ENCODE results near the gene ADCY4. TPM values are rescaled to one million over a fixed set of nuclear protein-coding genes. Genes with fewer than 3 reads are reported as not detected.

The ADCY4 gene
- total and polyA plus RNA-seq, 2 of the 13 experiments (the other 11 are each of a cell fraction or from before 2014, with no cell fraction given), result 0.03 TPM; not detected in 1

DNA sequence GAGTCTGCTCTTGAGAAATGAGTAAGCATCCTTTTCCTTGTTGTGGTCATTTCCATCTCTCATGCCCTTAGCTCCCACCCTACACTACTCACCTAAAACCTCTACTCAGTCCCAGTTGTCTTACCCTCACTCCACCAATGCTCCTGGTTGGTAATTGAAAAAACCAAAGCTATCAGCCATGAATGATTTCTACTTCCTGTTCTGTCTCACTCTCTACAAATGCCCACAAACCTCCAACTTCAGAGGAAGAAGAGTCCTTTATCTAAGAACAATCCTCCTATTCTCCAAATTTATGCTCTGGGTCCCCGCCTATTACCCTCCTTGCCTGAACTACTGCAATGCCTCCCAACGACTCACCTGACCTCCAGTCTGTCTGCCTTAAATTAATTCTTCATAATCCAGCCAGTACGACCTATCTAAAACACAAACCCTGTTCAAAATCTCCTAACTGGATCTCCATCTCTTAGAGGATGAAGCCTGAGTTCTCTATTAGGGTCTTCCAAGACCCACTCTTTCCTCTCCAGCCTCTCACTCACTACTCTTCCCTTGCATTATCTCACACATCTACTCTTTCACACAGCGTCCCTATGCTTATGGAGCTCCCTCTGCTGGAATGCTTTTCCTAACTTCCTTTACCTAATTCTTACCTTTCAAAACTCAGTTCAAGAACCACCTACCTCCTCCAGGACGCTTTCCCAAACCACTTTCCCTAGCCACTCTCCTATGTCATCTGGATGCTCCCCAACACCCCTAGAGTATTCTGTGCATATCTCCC, 37.5 kb downstream of the ADCY4 start (continued):
- TF ChIP-seq RFXAP (CRISPR knock-in tag; IDR thresholded peaks at IDR 0.05; ENCODE audit: borderline replicate concordance) (no peak), KDM4B (CRISPR knock-in tag; IDR thresholded peaks at IDR 0.05) (no peak; the same call in 1 of the 2 replicates), ZNF335 (CRISPR knock-in tag; IDR thresholded peaks at IDR 0.05) (no peak), HMG20B (CRISPR knock-in tag; conservative IDR thresholded peaks at IDR 0.05) (no peak), ARID2 (CRISPR knock-in tag; IDR thresholded peaks at IDR 0.05; ENCODE audit: borderline replicate concordance) (no peak), NPAS2 (CRISPR knock-in tag; IDR thresholded peaks at IDR 0.05; ENCODE audit: borderline replicate concordance) (no peak), HOXA5 (CRISPR knock-in tag; IDR thresholded peaks at IDR 0.05) (0 out of 2 replicates have a peak, but pooled peaks have one; percentile 77), NCOA2 (CRISPR knock-in tag; IDR thresholded peaks at IDR 0.05) (peak; percentile 33; the same call in 1 of the 2 replicates), ZMYM4 (CRISPR knock-in tag; IDR thresholded peaks at IDR 0.05) (peak; percentile 34; the same call in 1 of the 2 replicates), MEF2D (CRISPR knock-in tag; IDR thresholded peaks at IDR 0.05) (no peak), IKZF4 (CRISPR knock-in tag; IDR thresholded peaks at IDR 0.05; ENCODE audit: borderline replicate concordance, low read depth, not compliant biosample characterization) (no peak), CENPT (CRISPR knock-in tag; IDR thresholded peaks at IDR 0.05; ENCODE audit: low read depth) (no peak), SMAD3 (CRISPR knock-in tag; IDR thresholded peaks at IDR 0.05) (0 out of 2 replicates have a peak, but pooled peaks have one; percentile 19), ZSCAN21 (CRISPR knock-in tag; IDR thresholded peaks at IDR 0.05; ENCODE audit: borderline replicate concordance) (no peak), ZNF878 (CRISPR knock-in tag; IDR thresholded peaks at IDR 0.05) (no peak), ZNF446 (CRISPR knock-in tag; IDR thresholded peaks at IDR 0.05) (no peak), SMC3 (IDR thresholded peaks at IDR 0.05; ENCODE audit: low read length) (peak; percentile 94)
- TF ChIP-seq, protein P1, sequence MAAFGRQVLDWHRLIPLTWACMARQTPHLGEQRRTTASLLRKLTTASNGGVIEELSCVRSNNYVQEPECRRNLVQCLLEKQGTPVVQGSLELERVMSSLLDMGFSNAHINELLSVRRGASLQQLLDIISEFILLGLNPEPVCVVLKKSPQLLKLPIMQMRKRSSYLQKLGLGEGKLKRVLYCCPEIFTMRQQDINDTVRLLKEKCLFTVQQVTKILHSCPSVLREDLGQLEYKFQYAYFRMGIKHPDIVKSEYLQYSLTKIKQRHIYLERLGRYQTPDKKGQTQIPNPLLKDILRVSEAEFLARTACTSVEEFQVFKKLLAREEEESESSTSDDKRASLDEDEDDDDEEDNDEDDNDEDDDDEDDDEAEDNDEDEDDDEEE (CRISPR knock-in tag; IDR thresholded peaks at IDR 0.05), result no peak; the same call in 1 of the 2 replicates
- TF ChIP-seq, protein P2, sequence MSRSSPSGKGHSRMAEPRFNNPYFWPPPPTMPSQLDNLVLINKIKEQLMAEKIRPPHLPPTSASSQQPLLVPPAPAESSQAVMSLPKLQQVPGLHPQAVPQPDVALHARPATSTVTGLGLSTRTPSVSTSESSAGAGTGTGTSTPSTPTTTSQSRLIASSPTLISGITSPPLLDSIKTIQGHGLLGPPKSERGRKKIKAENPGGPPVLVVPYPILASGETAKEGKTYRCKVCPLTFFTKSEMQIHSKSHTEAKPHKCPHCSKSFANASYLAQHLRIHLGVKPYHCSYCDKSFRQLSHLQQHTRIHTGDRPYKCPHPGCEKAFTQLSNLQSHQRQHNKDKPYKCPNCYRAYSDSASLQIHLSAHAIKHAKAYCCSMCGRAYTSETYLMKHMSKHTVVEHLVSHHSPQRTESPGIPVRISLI (CRISPR knock-in tag; IDR thresholded peaks at IDR 0.05; ENCODE audit: borderline replicate concordance), result no peak
- TF ChIP-seq, protein P3, sequence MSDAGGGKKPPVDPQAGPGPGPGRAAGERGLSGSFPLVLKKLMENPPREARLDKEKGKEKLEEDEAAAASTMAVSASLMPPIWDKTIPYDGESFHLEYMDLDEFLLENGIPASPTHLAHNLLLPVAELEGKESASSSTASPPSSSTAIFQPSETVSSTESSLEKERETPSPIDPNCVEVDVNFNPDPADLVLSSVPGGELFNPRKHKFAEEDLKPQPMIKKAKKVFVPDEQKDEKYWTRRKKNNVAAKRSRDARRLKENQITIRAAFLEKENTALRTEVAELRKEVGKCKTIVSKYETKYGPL (CRISPR knock-in tag; IDR thresholded peaks at IDR 0.05), result no peak
- TF ChIP-seq, protein P4, sequence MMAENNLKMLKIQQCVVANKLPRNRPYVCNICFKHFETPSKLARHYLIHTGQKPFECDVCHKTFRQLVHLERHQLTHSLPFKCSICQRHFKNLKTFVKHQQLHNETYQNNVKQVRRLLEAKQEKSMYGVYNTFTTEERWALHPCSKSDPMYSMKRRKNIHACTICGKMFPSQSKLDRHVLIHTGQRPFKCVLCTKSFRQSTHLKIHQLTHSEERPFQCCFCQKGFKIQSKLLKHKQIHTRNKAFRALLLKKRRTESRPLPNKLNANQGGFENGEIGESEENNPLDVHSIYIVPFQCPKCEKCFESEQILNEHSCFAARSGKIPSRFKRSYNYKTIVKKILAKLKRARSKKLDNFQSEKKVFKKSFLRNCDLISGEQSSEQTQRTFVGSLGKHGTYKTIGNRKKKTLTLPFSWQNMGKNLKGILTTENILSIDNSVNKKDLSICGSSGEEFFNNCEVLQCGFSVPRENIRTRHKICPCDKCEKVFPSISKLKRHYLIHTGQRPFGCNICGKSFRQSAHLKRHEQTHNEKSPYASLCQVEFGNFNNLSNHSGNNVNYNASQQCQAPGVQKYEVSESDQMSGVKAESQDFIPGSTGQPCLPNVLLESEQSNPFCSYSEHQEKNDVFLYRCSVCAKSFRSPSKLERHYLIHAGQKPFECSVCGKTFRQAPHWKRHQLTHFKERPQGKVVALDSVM (CRISPR knock-in tag; IDR thresholded peaks at IDR 0.05), result no peak
- TF ChIP-seq, protein P5, sequence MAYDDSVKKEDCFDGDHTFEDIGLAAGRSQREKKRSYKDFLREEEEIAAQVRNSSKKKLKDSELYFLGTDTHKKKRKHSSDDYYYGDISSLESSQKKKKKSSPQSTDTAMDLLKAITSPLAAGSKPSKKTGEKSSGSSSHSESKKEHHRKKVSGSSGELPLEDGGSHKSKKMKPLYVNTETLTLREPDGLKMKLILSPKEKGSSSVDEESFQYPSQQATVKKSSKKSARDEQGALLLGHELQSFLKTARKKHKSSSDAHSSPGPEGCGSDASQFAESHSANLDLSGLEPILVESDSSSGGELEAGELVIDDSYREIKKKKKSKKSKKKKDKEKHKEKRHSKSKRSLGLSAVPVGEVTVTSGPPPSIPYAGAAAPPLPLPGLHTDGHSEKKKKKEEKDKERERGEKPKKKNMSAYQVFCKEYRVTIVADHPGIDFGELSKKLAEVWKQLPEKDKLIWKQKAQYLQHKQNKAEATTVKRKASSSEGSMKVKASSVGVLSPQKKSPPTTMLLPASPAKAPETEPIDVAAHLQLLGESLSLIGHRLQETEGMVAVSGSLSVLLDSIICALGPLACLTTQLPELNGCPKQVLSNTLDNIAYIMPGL (CRISPR knock-in tag; IDR thresholded peaks at IDR 0.05; ENCODE audit: borderline replicate concordance in 1 of 2, low read depth in 1 of 2), result peak; percentile 70 to 94

All from HepG2 (cell line).